Vagina (tissue), 2 donors: ENCODE measurements around the gene CFB.
A peak's percentile ranks its signal among the peaks of the same experiment; 100 is the strongest.

Experiments used
- CTCF ChIP-seq, 3 experiments: fragments of 450-650 bp in 2 of 3; fragments of 200-600 bp in 1 of 3; sonication (generic) in 1 of 3; IDR thresholded peaks; one replicate each; pipeline ENCODE4 v1.5.1; 2017 to 2019; ENCODE audit warnings: antibody characterized with exemption in 3 of 3, mild to moderate bottlenecking in 2 of 3, moderate library complexity in 2 of 3
- POLR2AphosphoS5 ChIP-seq, 2 donors: sonication (generic); formaldehyde crosslinking; IDR thresholded peaks; one replicate each; pipeline ENCODE4 v1.9.0; 2017; ENCODE audit warnings: antibody characterized with exemption in 2 of 2, mild to moderate bottlenecking in 2 of 2, low read depth in 1 of 2; ENCODE audit not compliant: insufficient read depth in 1 of 2

GRCh38 chr6:31945507-31946369 lies at the start of gene CFB:
- no peak for TF ChIP-seq CTCF (IDR thresholded peaks at IDR 0.05)
- peak; percentile 62 to 68 for TF ChIP-seq POLR2AphosphoS5 (IDR thresholded peaks at IDR 0.05; ENCODE audit: insufficient read depth in 1 of 2, low read depth in 1 of 2)
